ENCODE results near the gene DEPDC1B.

GRCh38 chr5:60722416-60722815 is 22.4 kb upstream of the DEPDC1B start:
- TF ChIP-seq CTCF (IDR thresholded peaks at IDR 0.05) (no peak), POLR2A (IDR thresholded peaks at IDR 0.05) (no peak)
